C1 segment of cervical spinal cord (tissue), 14 donors: ENCODE measurements around the gene LHFPL6.
"Not testable (repeated sequence)": the region's sequence is repeated elsewhere in the genome, so short reads cannot be mapped to it uniquely, and the experiment has no call there.

ENCODE experiments used
- DNase-seq, 14 donors: peaks; one replicate each; lab custom pipeline; 2025; lab: John Stamatoyannopoulos, UW

Gene LHFPL6

GRCh38 chr13:39350461-39350881 is 252.5 kb downstream of the LHFPL6 start:
- DNase-seq, result peak in 1 of 14 donors; percentile 77

GRCh38 chr13:39349391-39349960 is 253.5 kb downstream of the LHFPL6 start:
- no peak for DNase-seq

- DNase-seq, result peak in 1 of 14 donors; percentile 10
These were observed 254.8 kb downstream of the LHFPL6 start for GRCh38 chr13:39347926-39348901.

- DNase-seq, result no peak
These were observed 257.0 kb downstream of the LHFPL6 start for GRCh38 chr13:39345982-39346381.

GRCh38 chr13:39341251-39341650 is 261.7 kb downstream of the LHFPL6 start:
- no peak for DNase-seq

- DNase-seq, result not testable (repeated sequence)
These were observed 264.9 kb downstream of the LHFPL6 start for GRCh38 chr13:39338114-39338513.

- DNase-seq, result no peak
These were observed 266.1 kb downstream of the LHFPL6 start for GRCh38 chr13:39336937-39337336.

- DNase-seq, result peak in 1 of 14 donors; percentile 47
These were observed 266.8 kb downstream of the LHFPL6 start for GRCh38 chr13:39336207-39336606.

- peak in 1 of 14 donors; percentile 47 for DNase-seq
These were observed 267.3 kb downstream of the LHFPL6 start for GRCh38 chr13:39335721-39336120.

- DNase-seq, result no peak
These were observed 272.5 kb downstream of the LHFPL6 start for GRCh38 chr13:39330504-39330903.

GRCh38 chr13:39329182-39329639 is 273.8 kb downstream of the LHFPL6 start:
- DNase-seq, result no peak

- DNase-seq, result no peak
These were observed 275.9 kb downstream of the LHFPL6 start for GRCh38 chr13:39327172-39327479.

GRCh38 chr13:39326469-39327171 is 276.4 kb downstream of the LHFPL6 start:
- no peak for DNase-seq

- DNase-seq, result no peak
These were observed 278.1 kb downstream of the LHFPL6 start for GRCh38 chr13:39324806-39325311.

- peak in 1 of 14 donors; percentile 16 for DNase-seq
These were observed 280.0 kb downstream of the LHFPL6 start for GRCh38 chr13:39322836-39323585.

- no peak for DNase-seq
These were observed 281.4 kb downstream of the LHFPL6 start for GRCh38 chr13:39321574-39321973.

- DNase-seq, result no peak
These were observed 284.8 kb downstream of the LHFPL6 start for GRCh38 chr13:39318161-39318560.

GRCh38 chr13:39317291-39317690 is 285.7 kb downstream of the LHFPL6 start:
- peak in 4 of 14 donors; percentile 4 to 39 (median 18) for DNase-seq

- no peak for DNase-seq
These were observed 287.2 kb downstream of the LHFPL6 start for GRCh38 chr13:39315796-39316195.

- DNase-seq, result no peak
These were observed 289.3 kb downstream of the LHFPL6 start for GRCh38 chr13:39313721-39314120.

GRCh38 chr13:39312596-39312995 is 290.4 kb downstream of the LHFPL6 start:
- no peak for DNase-seq
